Cerebellar nuclear complex (tissue), 1 donor: ENCODE measurements around the gene FBLN2.

Source experiments
- DNase-seq, 2 experiments: peaks; one replicate each; lab custom pipeline; 2025; lab: John Stamatoyannopoulos, UW

The FBLN2 gene

DNA sequence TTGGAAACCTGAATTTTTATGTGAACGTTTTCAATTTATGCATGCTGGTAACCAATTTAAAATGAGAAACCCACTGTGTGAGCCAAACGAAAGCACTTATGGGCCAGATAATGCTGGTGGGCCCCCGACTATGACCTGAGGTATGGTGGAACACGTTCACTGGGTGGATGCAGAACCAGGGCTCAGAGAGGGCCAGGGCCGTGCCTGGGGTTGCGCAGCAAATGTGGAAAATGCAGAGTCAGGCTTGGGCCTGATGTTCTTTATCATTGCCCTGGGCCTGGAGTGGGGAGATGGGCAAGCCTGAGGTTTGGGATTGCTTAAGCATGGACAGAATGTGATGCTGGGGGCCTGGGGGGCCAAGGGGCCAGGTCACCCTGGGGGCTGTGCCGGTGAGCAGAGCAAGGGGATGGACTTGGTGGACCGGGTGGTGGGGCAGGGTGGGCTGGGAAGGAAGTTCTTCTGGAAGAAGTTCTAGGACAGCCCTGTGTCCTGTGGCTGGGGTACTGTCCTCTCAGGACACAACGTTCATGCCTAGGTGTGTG lies 17.9 kb downstream of the FBLN2 start:
- no peak for DNase-seq

DNA sequence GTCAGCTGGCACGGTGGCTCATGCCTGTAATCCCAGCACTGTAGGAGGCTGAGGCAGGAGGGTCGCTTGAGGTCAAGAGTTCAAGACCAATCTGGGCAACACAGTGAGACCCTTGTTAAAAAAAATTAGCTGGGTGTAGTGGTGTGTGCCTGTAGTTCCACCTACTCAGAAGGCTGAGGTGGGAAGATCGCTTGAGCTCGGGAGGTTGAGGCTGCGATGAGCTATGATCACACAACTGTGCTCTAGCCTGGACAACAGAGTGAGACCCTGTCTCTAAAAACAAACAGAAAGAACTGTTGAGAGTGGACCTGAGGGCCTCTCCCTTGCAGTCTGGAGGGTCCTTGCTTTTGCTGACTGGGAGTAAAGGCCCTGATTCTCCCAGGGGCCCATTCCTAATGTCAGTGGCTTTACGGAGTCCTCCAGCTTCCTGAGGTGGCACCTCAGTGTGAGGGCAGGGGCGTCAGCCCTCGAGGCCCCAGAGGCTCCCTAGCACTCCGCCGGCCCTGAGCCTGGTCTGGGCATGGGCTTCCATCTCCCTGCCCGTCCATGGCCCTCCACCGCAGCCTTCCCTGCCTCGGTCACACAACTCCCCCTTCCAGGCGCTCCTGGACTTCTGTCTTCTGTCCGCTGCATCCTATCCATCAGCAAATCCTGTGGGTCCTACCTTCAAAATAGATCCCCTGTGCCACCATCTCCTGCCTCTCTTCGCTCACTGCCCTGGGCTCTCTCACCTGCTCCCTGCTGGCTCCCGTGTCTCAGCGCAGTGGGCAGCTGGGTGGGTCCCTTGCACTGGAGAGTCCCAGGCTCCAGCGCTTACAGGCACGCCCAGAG lies 19.0 kb downstream of the FBLN2 start:
- DNase-seq: no peak

DNA sequence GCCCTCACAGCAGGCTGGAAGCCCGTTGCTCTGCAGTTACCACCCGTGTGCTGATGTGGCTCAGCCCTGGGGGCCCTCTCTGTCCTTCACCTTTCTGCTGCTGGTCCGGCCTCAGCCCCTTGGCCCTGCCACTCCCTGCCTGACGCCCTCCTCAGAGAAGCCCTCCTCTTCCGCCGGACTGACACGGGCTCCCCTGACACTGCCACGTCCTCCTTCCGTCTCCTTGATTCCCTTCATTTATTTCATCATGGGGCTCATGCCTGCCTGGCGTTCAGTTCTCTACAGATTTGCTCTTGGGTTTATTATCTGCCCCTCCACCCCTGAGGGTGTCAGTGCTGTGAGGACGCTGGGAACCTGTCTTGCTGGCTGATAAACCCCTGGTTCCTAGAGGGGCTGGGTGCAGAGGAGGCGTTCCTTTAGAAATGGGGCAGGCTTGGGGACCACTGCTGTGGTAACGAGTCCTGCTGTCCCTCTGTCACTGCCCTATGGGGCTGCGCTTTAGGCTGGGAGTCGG lies 19.6 kb downstream of the FBLN2 start:
- no peak for DNase-seq

DNA sequence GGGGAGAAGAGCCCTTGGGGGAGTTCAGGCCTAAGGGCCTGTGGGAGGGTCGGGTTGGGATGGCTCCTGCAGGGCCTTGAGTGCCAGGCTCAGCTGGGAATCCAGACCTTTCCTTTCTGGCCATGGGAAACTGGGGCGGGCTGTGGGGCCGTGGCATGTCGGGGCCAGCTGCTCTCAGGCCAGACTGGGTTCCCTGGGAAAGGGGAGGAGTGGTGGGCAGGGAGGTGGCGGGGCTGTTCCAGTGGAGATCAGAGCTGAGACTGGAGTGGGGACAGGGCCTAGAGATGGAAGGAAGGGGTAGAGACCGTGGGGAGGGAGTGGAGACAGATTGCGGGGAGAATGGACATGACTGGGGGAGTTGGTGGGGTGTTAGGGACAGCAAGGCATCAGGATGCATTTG lies 20.3 kb downstream of the FBLN2 start:
- no peak for DNase-seq

DNA sequence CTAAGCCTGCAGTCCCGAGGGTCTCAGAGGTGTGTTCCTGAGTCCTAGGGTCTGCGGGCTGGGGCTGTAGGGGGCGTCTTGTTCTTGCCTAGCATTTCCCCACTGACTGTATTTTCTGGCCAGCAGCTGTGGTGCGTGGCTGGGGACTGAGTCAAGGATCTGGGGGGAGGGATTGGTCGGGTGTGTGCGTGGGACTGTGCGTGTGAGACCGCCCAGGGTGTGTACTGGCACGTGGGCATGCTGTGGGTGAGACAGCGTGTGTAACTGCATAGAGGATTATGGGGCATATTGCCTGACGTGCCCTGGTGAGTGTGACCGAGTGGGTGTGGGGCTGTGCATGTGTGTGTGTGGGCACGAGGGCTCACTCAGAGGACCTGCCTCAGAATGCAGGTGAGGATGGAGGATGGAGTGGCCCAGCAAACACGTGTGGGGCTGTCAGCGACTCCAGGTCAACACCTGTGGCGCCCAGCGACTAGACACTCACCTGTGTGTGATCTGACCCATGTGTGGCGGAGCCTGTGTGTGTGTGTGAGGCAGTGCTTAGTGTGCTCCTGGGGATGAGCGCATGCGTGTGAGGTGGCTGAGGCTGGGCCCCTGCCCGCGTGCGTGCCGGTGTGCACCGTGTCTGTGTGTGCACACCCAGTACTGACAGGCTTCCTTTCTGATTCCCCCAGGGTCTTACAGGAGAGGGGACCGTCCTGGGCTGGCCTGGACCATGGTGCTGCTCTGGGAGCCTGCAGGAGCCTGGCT lies 20.9 kb downstream of the FBLN2 start:
- DNase-seq: no peak

DNA sequence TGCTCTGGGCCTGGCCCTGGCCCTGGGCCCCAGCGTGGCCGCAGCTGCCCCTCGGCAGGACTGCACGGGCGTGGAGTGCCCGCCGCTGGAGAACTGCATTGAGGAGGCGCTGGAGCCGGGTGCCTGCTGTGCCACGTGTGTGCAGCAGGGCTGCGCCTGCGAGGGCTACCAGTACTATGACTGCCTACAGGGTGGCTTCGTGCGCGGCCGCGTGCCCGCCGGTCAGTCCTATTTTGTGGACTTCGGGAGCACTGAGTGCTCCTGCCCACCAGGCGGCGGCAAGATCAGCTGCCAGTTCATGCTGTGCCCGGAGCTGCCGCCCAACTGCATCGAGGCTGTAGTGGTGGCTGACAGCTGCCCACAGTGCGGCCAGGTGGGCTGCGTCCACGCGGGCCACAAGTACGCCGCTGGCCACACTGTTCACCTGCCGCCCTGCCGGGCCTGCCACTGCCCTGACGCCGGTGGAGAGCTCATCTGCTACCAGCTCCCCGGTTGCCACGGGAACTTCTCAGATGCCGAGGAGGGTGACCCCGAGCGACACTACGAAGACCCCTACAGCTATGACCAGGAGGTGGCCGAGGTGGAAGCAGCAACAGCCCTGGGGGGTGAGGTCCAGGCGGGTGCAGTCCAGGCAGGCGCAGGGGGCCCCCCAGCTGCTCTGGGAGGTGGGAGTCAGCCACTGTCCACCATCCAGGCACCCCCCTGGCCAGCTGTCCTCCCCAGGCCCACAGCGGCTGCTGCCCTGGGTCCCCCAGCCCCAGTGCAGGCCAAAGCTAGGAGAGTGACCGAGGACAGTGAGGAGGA lies 21.7 kb downstream of the FBLN2 start:
- DNase-seq: no peak

DNA sequence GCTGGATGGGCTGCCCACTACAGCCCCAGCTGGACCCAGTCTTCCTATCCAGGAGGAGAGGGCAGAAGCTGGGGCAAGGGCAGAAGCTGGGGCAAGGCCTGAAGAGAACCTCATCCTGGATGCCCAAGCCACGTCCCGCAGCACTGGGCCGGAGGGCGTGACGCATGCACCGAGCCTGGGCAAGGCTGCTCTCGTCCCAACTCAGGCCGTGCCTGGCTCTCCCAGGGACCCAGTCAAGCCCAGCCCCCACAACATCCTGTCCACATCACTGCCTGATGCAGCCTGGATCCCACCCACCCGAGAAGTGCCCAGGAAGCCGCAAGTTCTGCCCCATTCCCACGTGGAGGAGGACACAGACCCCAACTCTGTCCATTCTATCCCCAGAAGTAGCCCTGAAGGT lies 22.3 kb downstream of the FBLN2 start:
- DNase-seq: no peak

DNA sequence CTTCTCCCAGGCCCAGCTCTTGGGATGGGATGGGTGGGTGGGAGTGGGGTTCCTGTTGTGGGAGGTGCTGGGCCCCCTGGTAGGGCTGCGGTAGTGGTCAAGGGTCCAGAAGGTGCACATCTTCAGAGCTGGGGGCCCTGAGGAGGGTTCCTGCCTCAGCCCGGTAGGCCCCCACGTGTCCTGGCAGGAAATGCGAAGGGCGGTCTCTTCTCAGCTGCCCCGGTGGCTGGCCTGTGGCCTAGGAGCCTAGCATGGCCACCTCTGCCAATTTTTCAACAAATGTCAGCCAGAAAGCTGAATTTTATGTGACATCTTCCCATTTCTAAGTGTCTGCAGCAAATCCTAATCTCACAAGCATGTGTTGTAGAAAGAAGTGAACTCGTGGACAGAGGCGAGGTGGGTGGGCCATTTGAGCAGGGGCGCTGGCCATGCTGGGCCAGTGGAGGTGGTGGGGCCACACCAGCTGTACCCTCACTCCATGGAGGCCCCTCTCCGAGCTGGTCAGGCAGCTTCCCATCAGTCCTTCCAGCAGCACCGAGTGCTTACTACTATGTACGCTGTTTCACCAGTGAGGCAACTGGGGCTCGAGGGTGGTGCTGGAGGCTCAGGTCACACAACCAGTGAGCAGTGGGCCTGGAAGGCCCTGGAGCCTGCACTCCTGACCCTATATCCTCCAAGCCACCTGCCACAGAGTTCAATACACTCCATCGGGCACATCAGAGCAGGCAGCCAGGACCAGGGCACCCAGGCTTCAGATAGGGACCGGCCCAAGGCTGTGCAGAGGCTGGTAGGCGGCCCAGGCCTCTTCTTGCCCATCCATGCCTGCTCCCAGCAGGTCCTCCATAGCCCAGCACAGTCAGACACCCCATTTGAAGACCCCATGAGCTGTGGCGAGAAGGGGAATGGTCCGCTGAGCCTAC lies 23.2 kb downstream of the FBLN2 start:
- DNase-seq: no peak

DNA sequence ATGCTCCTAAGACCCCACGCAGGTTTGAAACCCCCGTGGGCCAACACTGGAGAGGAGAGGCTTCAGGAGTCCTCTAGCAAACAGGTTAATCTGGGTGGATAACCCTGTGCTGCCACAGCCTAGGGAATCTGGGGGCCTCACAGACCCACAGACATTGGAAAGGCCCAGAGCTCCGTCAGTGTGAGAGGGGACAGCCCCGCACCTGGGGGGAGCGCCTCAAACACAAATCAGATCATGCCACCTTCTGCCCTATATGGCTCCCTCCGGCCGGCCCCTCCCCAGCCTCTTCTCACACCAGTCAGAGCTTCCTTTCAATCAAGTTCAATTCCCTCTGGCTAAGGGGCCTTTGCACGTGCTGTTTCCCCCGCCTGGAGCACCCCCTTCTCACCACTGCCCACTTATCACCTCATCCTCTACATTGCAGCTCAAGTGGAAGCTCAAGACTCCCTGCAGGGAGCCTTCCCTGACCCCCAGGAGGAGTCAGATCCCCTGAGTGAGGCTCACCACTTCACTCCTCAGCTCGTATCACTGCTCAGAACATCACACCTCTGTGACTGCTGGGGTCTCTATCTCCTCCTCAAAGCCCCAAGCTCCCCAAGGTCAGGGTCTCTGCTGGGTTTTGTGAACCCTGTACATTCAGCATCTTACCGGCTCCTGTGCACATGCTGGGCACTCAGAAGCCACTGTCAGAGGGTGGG lies 24.1 kb downstream of the FBLN2 start:
- DNase-seq: no peak

DNA sequence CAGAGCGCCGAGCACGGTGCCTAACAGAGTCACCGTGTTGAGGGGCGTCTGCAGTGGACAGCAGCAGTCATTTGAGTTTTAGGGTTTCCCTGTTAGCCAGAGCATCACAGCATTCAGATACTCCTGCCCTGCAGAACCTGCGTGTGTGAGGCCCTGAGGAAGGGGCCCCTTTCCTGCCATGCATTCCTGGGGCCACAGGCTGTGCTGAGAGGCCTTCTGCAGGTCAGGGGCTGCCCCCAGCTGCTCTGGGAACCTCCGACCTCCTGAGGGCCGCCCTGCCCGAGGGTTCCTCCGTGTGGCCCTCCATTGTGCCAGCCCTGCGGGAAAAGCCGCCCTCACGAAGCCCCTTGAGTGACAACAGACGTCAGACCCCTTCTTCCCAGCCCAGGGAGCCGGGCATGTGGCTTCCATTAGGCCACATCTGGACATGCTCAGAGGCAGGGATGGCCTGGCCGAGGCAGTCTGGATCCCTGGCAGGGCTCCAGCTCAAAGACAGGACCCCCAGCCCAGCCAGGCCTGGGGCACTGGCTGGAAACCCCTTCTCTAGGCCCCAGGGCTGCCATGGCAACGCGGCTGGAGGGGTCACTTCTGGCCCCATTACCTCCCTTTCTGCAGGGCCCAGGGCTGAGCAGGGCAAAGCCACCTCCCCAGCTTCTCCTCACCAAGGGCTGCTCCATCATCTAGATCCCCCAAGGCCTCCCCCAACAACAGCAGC lies 25.3 kb downstream of the FBLN2 start:
- DNase-seq: no peak

DNA sequence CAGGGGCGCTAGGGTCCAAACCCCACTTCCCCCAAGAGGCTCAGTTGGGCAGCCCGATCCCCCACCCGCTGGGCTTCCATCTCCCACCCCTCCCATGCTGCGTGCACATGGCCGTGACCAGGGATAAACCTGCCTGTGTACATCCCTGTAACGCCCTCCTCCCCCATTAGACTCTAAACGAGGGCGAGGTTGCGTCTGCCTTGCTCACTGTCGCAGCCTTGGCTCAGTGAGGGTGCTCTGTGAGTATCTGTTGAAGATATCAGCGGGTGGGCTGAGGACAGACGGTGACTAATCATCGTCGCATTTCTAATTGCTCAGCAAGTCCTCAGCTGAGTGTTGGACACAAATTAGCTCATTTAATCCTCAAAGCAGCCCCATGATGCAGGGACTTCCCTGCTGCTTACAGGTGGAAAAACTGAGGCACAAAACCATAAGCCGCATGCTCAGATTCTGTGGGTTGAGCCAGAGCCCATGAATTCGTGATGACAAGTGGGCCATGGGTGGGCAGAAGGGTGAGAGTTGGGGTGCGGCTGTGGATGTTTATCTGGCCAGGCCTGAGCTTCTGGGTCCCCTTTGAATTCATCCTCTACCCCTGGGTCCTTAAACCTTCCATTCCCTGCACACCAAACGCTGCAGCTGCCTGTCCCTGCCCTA lies 26.0 kb downstream of the FBLN2 start:
- no peak for DNase-seq

DNA sequence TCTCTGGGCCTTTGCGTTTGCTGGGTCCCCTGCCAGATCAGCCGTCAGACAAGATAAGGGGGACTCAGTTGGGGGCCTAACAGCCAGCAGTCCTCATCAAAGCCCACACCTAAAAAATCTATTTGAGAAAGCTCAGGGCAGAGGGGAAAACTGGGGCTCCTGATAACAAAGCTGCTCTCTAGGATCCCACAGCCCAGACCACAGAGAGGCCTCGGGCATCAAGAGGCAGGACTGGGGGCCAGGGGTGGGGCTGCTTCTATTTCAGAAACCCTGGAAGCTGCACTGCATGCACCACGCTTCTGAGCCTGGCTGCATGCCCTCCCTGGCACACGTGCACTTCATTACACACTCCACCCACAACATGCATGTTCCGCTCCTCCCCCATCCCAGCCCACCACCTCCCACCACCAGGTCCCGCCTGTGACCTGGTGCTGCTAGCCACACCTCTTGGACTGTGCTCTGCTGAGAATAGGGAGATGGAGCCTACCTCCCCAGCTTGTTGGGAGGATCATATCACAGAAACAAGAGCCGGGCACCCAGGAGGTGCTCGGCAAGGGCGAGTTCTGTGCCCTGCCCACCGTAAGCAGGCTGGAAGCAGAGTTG lies 26.6 kb downstream of the FBLN2 start:
- DNase-seq: no peak

DNA sequence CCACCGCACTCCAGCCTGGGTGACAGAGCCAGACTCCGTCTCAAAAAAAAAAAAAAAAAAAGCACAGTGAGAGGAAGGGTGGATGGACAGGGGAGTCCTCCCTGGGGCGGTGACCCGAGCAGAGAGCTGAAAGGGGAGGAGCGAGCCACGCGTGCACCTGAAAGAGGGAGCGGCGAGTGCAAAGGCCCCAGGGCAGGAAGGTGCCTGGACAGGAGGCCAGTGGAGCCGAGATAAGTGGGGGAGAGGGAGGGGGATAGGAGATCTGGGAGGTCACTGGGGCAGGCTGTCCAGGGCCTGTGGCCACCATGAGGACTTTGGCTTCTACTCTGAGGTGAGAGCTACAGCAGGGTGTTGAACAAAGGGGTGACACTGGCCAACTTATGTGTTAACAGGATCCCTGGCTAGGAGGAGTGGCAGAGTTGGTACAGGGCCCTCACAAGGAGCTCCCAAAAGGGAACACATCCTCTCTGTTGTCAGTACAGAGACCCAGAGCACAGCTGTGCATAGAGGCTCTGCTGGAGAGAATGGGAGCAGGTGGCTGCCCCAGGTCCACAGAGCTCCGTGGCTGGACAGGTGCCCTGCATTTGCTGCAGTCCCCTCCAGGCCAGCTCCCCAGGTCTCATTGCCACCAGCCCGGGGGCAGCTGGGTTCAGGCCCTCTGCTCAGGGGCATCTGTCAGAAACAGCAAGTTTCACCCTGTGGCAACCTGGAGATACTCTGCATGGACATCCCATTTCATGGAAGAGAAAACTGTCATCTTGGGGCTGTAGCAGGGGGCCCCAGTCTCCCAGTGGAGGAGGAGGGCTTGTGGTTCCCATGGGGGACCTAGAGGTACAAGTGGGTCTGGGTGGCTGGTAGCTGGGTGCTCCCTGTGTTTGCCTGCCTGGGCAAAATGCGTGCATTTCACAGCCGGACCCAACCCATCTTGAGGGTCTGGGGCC lies 28.5 kb downstream of the FBLN2 start:
- no peak for DNase-seq

DNA sequence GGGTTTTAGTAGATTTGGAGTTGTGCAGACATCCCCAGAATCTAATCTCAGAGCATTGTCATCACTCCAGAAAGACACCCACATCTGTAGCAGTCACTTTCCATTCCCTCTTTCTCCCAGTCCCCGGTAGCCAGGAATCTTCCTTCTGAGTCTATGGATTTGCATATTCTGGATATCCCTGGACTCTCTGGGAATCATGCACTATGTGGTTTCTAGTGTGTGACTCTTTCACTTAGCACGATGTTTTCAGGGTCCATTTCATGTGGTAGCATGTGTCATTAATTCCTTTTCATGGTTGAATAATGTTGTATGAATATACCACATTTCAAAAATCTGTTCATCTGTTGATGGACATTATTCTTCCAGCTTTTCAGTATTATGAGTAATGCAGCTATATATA lies 29.3 kb downstream of the FBLN2 start:
- DNase-seq: no peak

DNA sequence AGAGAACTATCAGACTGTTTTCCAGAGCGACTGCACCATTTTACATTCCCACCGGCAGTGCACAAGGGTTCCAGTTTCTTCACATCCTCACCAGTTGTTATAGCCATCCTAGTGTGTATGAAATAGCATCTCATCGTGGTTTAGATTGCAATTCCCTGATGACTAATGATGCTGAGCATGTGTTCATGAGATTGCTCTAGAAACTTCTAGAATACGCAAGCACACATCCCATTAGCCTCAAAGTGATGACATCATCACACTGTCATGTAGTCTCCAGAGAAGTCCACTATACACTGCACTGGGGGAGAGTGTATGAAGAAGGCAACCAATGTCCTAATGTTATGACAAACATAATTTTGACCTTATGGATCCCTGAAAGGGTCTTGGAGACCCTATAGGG lies 30.1 kb downstream of the FBLN2 start:
- no peak for DNase-seq

DNA sequence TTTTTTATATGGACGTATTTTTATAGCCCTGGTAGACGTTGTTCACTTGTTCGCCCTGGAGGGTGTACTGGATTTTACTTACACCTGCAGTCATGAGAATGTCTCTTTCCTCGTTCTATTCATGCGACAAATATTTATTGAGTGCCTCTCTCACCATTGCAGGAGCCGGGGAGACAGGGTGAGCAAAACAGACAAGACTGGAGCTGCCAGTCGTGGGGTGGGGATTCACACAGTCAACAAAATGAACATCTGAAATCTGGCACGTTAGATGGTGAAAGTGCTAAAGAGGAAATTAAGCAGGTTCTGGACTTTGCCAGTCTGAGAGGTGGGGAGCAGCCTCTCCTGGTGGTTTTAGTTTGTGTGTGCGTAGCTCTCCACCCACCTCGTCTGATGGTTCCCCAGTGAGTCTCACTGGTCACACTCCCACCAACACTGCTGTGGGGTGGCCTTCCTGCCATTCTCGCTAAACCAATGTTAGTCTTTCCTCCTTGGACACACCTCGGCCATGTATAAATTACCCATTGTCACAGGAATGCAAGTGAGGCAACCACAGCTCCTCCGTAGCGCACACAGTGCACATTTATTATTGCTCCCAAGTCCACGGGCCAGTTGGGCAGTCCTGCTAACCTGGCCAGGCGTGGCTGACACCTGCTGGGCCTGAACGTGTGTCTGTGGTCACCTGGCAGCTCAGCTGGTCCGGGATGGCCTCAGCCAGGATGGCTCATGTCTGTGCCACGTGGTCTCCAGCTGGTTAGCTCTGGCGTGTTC lies 31.5 kb downstream of the FBLN2 start:
- DNase-seq: peak; percentile 6 to 35
